ENCODE measurements around the gene PDE4D. TPM values are rescaled to one million over a fixed set of nuclear protein-coding genes. Genes with fewer than 3 reads are reported as not detected.

The PDE4D gene
- total RNA-seq, 4 donors from 2014 or later: 15.9 to 66.3 (median 48.7) TPM

- no peaks in the 10 kb centered on the region for H3K36me3 ChIP-seq
- no peak for TF ChIP-seq POLR2A (IDR thresholded peaks at IDR 0.05)
- TF ChIP-seq EP300 (IDR thresholded peaks at IDR 0.05): no peak
- TF ChIP-seq, protein P1, sequence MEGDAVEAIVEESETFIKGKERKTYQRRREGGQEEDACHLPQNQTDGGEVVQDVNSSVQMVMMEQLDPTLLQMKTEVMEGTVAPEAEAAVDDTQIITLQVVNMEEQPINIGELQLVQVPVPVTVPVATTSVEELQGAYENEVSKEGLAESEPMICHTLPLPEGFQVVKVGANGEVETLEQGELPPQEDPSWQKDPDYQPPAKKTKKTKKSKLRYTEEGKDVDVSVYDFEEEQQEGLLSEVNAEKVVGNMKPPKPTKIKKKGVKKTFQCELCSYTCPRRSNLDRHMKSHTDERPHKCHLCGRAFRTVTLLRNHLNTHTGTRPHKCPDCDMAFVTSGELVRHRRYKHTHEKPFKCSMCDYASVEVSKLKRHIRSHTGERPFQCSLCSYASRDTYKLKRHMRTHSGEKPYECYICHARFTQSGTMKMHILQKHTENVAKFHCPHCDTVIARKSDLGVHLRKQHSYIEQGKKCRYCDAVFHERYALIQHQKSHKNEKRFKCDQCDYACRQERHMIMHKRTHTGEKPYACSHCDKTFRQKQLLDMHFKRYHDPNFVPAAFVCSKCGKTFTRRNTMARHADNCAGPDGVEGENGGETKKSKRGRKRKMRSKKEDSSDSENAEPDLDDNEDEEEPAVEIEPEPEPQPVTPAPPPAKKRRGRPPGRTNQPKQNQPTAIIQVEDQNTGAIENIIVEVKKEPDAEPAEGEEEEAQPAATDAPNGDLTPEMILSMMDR (IDR thresholded peaks at IDR 0.05): no peak
- H3K27me3 ChIP-seq: no peaks in the 10 kb centered on the region
- DNase-seq (ENCODE audit: low spot score in 2 of 2): no peak
- no peaks in the 10 kb centered on the region for H3K9me3 ChIP-seq
- no peak overlapping the region for H3K4me3 ChIP-seq
- H3K27ac ChIP-seq: no peak overlapping the region
- 76 to 94% methylated on average over 4 of the region's 4 CpGs for WGBS, 2 donors
- no peaks in the 10 kb centered on the region for H3K4me1 ChIP-seq
Measured at GRCh38 chr5:59694411-59694810, 199.1 kb downstream of the PDE4D start.

DNA sequence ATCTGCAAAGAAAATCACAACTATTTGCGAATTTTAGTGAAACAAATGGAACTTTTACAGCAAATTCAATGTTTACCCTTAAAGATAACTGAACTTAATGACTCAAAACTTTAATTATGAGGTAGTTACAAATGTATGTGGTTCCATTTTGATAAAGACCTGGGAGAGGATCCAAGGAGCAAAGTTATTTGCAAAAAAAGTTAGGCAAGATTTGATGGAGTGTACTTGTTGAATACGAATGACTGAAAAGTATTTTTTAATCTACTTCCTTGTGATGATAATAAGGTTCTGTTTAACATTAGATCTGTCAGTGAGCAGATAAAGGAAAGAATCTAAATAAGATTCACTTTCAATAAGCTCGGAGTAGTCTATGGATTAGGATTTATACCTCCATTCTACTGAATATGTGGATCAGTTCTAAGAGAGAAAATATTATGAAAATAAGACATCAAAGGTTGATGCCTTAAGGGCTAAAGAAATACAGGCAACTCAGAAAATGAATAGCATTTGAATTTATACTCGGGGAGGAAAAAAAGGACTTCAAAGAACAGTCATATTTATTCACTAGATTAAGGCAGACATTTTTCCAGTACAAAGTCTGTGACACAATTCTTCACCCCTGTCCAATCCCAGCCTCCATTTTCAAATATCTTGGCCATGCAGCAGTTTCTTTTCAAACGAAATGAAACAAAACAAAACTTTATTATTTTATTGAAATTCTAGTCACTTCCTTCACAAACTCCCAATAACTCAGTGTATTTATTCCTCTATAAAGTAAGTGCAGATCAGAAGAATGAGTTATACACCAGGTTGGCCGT lies 199.8 kb downstream of the PDE4D start:
- H3K27ac ChIP-seq: no peak overlapping the region
- no peaks in the 10 kb centered on the region for H3K9me3 ChIP-seq
- no peak overlapping the region for H3K4me3 ChIP-seq
- H3K4me1 ChIP-seq: no peaks in the 10 kb centered on the region
- 54 to 60% methylated on average over 6 of the region's 6 CpGs for WGBS, 2 donors
- no peaks in the 10 kb centered on the region for H3K36me3 ChIP-seq
- no peaks in the 10 kb centered on the region for H3K27me3 ChIP-seq
- no peak for DNase-seq (ENCODE audit: low spot score in 2 of 2)
- TF ChIP-seq EP300 (IDR thresholded peaks at IDR 0.05): no peak
- no peak for TF ChIP-seq POLR2A (IDR thresholded peaks at IDR 0.05)
- TF ChIP-seq, protein P1 (IDR thresholded peaks at IDR 0.05): no peak

- no peak for DNase-seq (ENCODE audit: low spot score in 2 of 2)
Measured at GRCh38 chr5:59685793-59686192, 207.7 kb downstream of the PDE4D start.

GRCh38 chr5:59685191-59685530 lies 208.4 kb downstream of the PDE4D start:
- Histone ChIP-seq H3K27me3 (no peaks in the 10 kb centered on the region), H3K4me1 (no peaks in the 10 kb centered on the region), H3K27ac (no peak overlapping the region), H3K9me3 (no peaks in the 10 kb centered on the region), H3K4me3 (no peak overlapping the region), H3K36me3 (no peaks in the 10 kb centered on the region)
- TF ChIP-seq EP300 (IDR thresholded peaks at IDR 0.05): no peak
- TF ChIP-seq, protein P1 (IDR thresholded peaks at IDR 0.05): no peak
- no peak for TF ChIP-seq POLR2A (IDR thresholded peaks at IDR 0.05)
- 57 to 59% methylated on average over 1 of the region's 1 CpG for WGBS, 2 donors
- no peak for DNase-seq (ENCODE audit: low spot score in 2 of 2)

More at GRCh38 chr5:59685793-59686192, 207.7 kb downstream of the PDE4D start:
- H3K4me3 ChIP-seq: no peak overlapping the region
- H3K27ac ChIP-seq: no peak overlapping the region
- TF ChIP-seq EP300 (IDR thresholded peaks at IDR 0.05) (no peak), POLR2A (IDR thresholded peaks at IDR 0.05) (no peak)
- TF ChIP-seq, protein P1 (IDR thresholded peaks at IDR 0.05): no peak
- H3K36me3 ChIP-seq: no peaks in the 10 kb centered on the region
- no peaks in the 10 kb centered on the region for H3K27me3 ChIP-seq
- WGBS, 2 donors: 60 to 68% methylated on average over 2 of the region's 2 CpGs
- H3K4me1 ChIP-seq: no peaks in the 10 kb centered on the region
- no peaks in the 10 kb centered on the region for H3K9me3 ChIP-seq

DNA sequence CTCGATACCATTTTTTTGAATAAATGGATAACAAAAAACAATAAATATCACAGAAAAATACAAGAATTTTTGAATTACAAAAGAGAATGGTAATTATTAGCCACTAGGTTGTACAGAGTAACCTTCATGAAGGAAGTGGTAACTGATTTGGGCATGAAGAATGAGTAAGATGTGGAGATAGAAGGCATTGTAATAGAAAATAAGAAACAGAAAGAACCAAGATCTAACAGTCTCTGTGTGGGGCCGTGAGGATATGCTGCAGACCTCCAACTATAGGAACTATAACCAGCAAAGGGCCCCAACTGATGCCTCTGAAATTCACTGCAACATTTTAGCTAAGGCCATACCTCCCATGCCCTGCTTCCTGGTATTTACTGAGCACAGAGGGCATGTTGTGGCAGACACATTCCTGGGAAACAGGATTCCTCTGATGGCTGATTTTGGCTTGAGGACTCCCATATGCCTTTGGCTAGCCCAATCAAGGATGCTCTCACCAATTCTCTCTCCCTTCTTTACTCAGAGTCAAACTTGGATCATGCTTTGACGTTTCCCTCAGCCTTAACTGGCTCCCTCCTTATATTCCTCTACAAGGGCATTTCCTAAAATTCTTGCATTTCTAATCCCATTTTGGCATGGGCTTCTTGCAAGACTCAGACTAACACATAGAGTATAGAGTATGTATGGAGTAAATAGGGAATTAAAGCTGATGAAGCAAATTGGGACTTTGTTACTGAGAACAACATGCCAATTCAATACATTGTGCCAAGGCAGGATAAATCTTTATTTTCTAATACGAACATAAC lies 208.9 kb downstream of the PDE4D start:
- Histone ChIP-seq H3K4me1 (no peaks in the 10 kb centered on the region), H3K9me3 (no peaks in the 10 kb centered on the region), H3K27ac (no peak overlapping the region), H3K4me3 (no peak overlapping the region), H3K27me3 (no peaks in the 10 kb centered on the region), H3K36me3 (no peaks in the 10 kb centered on the region)
- TF ChIP-seq, protein P1 (IDR thresholded peaks at IDR 0.05): no peak
- TF ChIP-seq POLR2A (IDR thresholded peaks at IDR 0.05): no peak
- 57 to 69% methylated on average over 4 of the region's 4 CpGs for WGBS, 2 donors
- no peak for DNase-seq (ENCODE audit: low spot score in 2 of 2)

Measured in tibial nerve (tissue), 4 donors.